ENCODE results near the gene HPCA.

HPCA gene

GRCh38 chr1:32871364-32872191 is 14.7 kb upstream of the HPCA start:
- DNase-seq = no peak

GRCh38 chr1:32872192-32872460 is 14.2 kb upstream of the HPCA start:
- DNase-seq = no peak

- no peak for DNase-seq
Observed at GRCh38 chr1:32873484-32873883, 12.8 kb upstream of the HPCA start.

- DNase-seq = no peak
Observed at GRCh38 chr1:32874860-32875752, 11.2 kb upstream of the HPCA start.

- DNase-seq = peak; percentile 66 to 71
Observed at GRCh38 chr1:32876341-32877210, 9.7 kb upstream of the HPCA start.

GRCh38 chr1:32877211-32878110 is 8.8 kb upstream of the HPCA start:
- no peak for DNase-seq

- DNase-seq = no peak
Observed at GRCh38 chr1:32878183-32878582, 8.1 kb upstream of the HPCA start.

- DNase-seq = no peak
Observed at GRCh38 chr1:32878637-32879041, 7.7 kb upstream of the HPCA start.

- no peak for DNase-seq
Observed at GRCh38 chr1:32881291-32881690, 5.0 kb upstream of the HPCA start.

- DNase-seq = no peak
Observed at GRCh38 chr1:32881871-32882850, 4.1 kb upstream of the HPCA start.

GRCh38 chr1:32883338-32884031 is 2.8 kb upstream of the HPCA start:
- no peak for DNase-seq

GRCh38 chr1:32884032-32884372 is 2.3 kb upstream of the HPCA start:
- DNase-seq = no peak

GRCh38 chr1:32884726-32885125 is 1.6 kb upstream of the HPCA start:
- DNase-seq = no peak

GRCh38 chr1:32885676-32886003 is 651 bp upstream of the HPCA start:
- no peak for DNase-seq

GRCh38 chr1:32886828-32887414 is 630 bp downstream of the HPCA start:
- DNase-seq = no peak

GRCh38 chr1:32887623-32888022 is 1.3 kb downstream of the HPCA start:
- DNase-seq = no peak

- DNase-seq = no peak
Observed at GRCh38 chr1:32888134-32888533, 1.8 kb downstream of the HPCA start.

- no peak for DNase-seq
Observed at GRCh38 chr1:32888677-32889420, 2.6 kb downstream of the HPCA start.

GRCh38 chr1:32889731-32890278 is 3.5 kb downstream of the HPCA start:
- no peak for DNase-seq

Data from activated CD4-positive, alpha-beta T cell treated with anti-CD3 and anti-CD28 coated beads, Interleukin-2, amount 50 U/mL, for 48 hours (primary cell).